GM23338 (cell line): ENCODE results near the gene MRGPRX3. TPM values are rescaled to one million over a fixed set of nuclear protein-coding genes. Genes with fewer than 3 reads are reported as not detected.

Source experiments
- ATAC-seq: fragments of 200-7000 bp; cut with Tn5 transposase; 3 replicates; pipeline ENCODE4 v1.9.1; 2020
- DNase-seq: peaks from one replicate; pipeline ENCODE4 v3.0.0-alpha.2; 2015; ENCODE audit warnings: low spot score
- H2AFZ ChIP-seq: fragments of 200-600 bp; sonication (generic); 2 replicates; pipeline ENCODE4 v1.8.0; 2016; ENCODE audit warnings: antibody characterized with exemption, mild to moderate bottlenecking, moderate library complexity
- H3F3A ChIP-seq: fragments of 200-600 bp; sonication (generic); replicated peaks from 2 replicates; pipeline ENCODE4 v1.8.0; 2017; ENCODE audit warnings: antibody characterized with exemption, mixed run types, low read depth
- H3K27ac ChIP-seq: fragments of 200-600 bp; sonication (generic); 2 replicates; pipeline ENCODE4 v1.6.1; 2016; ENCODE audit warnings: low read depth
- H3K27me3 ChIP-seq: fragments of 200-600 bp; sonication (generic); 2 replicates; pipeline ENCODE4 v1.8.0; 2016; ENCODE audit warnings: mild to moderate bottlenecking, mixed run types, moderate library complexity; ENCODE audit not compliant: insufficient read depth
- H3K36me3 ChIP-seq: fragments of 200-600 bp; sonication (generic); 2 replicates; pipeline ENCODE4 v1.8.0; 2016; ENCODE audit warnings: mild to moderate bottlenecking; ENCODE audit not compliant: insufficient read depth
- H3K4me1 ChIP-seq: fragments of 200-600 bp; sonication (generic); 2 replicates; pipeline ENCODE4 v1.8.0; 2016; ENCODE audit warnings: mild to moderate bottlenecking, moderate library complexity; ENCODE audit not compliant: insufficient read depth
- H3K4me2 ChIP-seq: fragments of 200-600 bp; sonication (generic); 2 replicates; pipeline ENCODE4 v1.7.1; 2017; ENCODE audit warnings: mixed run types
- H3K4me3 ChIP-seq: fragments of 200-600 bp; sonication (generic); 2 replicates; pipeline ENCODE4 v1.6.1; 2016; ENCODE audit warnings: mixed run types
- H3K79me2 ChIP-seq: fragments of 200-600 bp; sonication (generic); replicated peaks from 2 replicates; pipeline ENCODE4 v1.8.0; 2017; ENCODE audit warnings: mild to moderate bottlenecking; ENCODE audit not compliant: insufficient read depth
- H3K9me2 ChIP-seq: fragments of 200-600 bp; sonication (generic); 2 replicates; pipeline ENCODE4 v1.8.0; 2017; ENCODE audit not compliant: insufficient read depth
- H4K20me1 ChIP-seq: fragments of 200-600 bp; sonication (generic); replicated peaks from 2 replicates; pipeline ENCODE4 v1.8.0; 2017; ENCODE audit warnings: mild to moderate bottlenecking; ENCODE audit not compliant: insufficient read depth
- H3K27ac Mint-ChIP-seq: 2 replicates; pipeline ENCODE4 v1.8.0; 2020; ENCODE audit warnings: inconsistent platforms, mild to moderate bottlenecking, moderate library complexity, mixed read lengths
- H3K27me3 Mint-ChIP-seq: 3 replicates; pipeline ENCODE4 v1.8.0; 2022; ENCODE audit warnings: low read depth, mild to moderate bottlenecking, moderate library complexity, mixed read lengths, inconsistent platforms; ENCODE audit not compliant: insufficient read depth, poor library complexity
- H3K36me3 Mint-ChIP-seq: 3 replicates; pipeline ENCODE4 v1.8.0; 2021; ENCODE audit warnings: low read depth, mild to moderate bottlenecking, inconsistent platforms, moderate library complexity, mixed read lengths
- H3K4me1 Mint-ChIP-seq: 3 replicates; pipeline ENCODE4 v1.8.0; 2020; ENCODE audit warnings: mild to moderate bottlenecking, inconsistent platforms, mixed read lengths
- H3K4me3 Mint-ChIP-seq: 3 replicates; pipeline ENCODE4 v1.8.0; 2021; ENCODE audit warnings: moderate library complexity, mild to moderate bottlenecking, inconsistent platforms, mixed read lengths
- H3K9me3 Mint-ChIP-seq: 3 replicates; pipeline ENCODE4 v1.8.0; 2020; ENCODE audit warnings: moderate library complexity, mild to moderate bottlenecking, inconsistent platforms, mixed read lengths
- EZH2 ChIP-seq: fragments of 200-600 bp; sonication (generic); IDR thresholded peaks from one replicate; pipeline ENCODE4 v1.8.0; 2017; ENCODE audit warnings: antibody characterized with exemption, mild to moderate bottlenecking, low read depth; ENCODE audit not compliant: unreplicated experiment
- EZH2phosphoT487 ChIP-seq: fragments of 200-600 bp; sonication (generic); IDR thresholded peaks from one replicate; pipeline ENCODE4 v1.8.1; 2018; ENCODE audit warnings: antibody characterized with exemption; ENCODE audit not compliant: unreplicated experiment
- JUNB ChIP-seq: IDR thresholded peaks from one replicate; pipeline ENCODE4 v1.6.1; 2016; ENCODE audit warnings: antibody characterized with exemption; ENCODE audit not compliant: unreplicated experiment
- NANOG ChIP-seq: IDR thresholded peaks from 2 replicates; pipeline ENCODE4 v1.6.1; 2016; ENCODE audit warnings: antibody characterized with exemption, borderline replicate concordance
- POLR2AphosphoS5 ChIP-seq: IDR thresholded peaks from 2 replicates; pipeline ENCODE4 v1.6.1; 2016; ENCODE audit warnings: antibody characterized with exemption, low read depth
- STAT1 ChIP-seq: IDR thresholded peaks from one replicate; pipeline ENCODE4 v1.6.1; 2016; ENCODE audit warnings: antibody characterized with exemption; ENCODE audit not compliant: unreplicated experiment
- ZNF114 ChIP-seq: fragments of 250-450 bp; sonication (Bioruptor Pico); IDR thresholded peaks from 2 replicates; pipeline ENCODE4 v1.5.0; 2020; ENCODE audit warnings: mild to moderate bottlenecking, moderate library complexity
- ZNF331 ChIP-seq: fragments of 250-450 bp; sonication (Bioruptor Pico); IDR thresholded peaks from 2 replicates; pipeline ENCODE4 v1.5.0; 2020; ENCODE audit warnings: low read depth, mild to moderate bottlenecking, moderate library complexity
- ZNF462 ChIP-seq: fragments of 250-450 bp; sonication (Bioruptor Pico); IDR thresholded peaks from 2 replicates; pipeline ENCODE4 v1.5.0; 2020; ENCODE audit warnings: mild to moderate bottlenecking, moderate library complexity
- polyA plus RNA-seq: library from polyadenylated mRNA; unstranded; fragments of >200 nt; fragmentation: Nextera tagmentation; extraction: Ambion mirVana; gene quantifications from 2 replicates; pipeline ENCODE4 v1.2.1, GENCODE V29; 2016
- total RNA-seq: library from RNA; depleted of rRNA; stranded (reverse); fragments of >200 nt; shearing (Covaris generic); gene quantifications from 2 replicates; pipeline ENCODE4 v1.2.3, GENCODE V29; 2014

Gene MRGPRX3
- total and polyA plus RNA-seq, 2 experiments from 2014 or later: not detected

GRCh38 chr11:18172666-18173065 is 40.3 kb downstream of the MRGPRX3 start, which contains the start of gene MRGPRX4 (continued):
- TF ChIP-seq ZNF462 (CRISPR knock-in tag): no peak

GRCh38 chr11:18173225-18173866 is 41.0 kb downstream of the MRGPRX3 start:
- H3K27me3 ChIP-seq: no peaks in the 10 kb centered on the region
- no peaks in the 10 kb centered on the region for H3K9me2 ChIP-seq
- H4K20me1 ChIP-seq: no peaks in the 10 kb centered on the region
- ATAC-seq (no peak), DNase-seq (no peak)
- Mint-ChIP-seq H3K9me3 (no peaks in the 10 kb centered on the region), H3K4me1 (no peaks in the 10 kb centered on the region), H3K27ac (no peak overlapping the region), H3K36me3 (no peaks in the 10 kb centered on the region), H3K27me3 (no peaks in the 10 kb centered on the region), H3K4me3 (no peak overlapping the region)
- no peaks in the 10 kb centered on the region for H3K79me2 ChIP-seq
- peak overlapping the region; percentile 10; the same call in 1 of the 2 replicates for H2AFZ ChIP-seq
- H3K36me3 ChIP-seq: no peaks in the 10 kb centered on the region
- H3F3A ChIP-seq: no peaks in the 10 kb centered on the region
- H3K4me2 ChIP-seq: no peak overlapping the region
- no peaks in the 10 kb centered on the region for H3K4me1 ChIP-seq
- no peak overlapping the region for H3K27ac ChIP-seq
- H3K4me3 ChIP-seq: no peak overlapping the region
- TF ChIP-seq ZNF114 (CRISPR knock-in tag) (no peak), ZNF331 (CRISPR knock-in tag) (no peak), ZNF462 (CRISPR knock-in tag) (no peak), NANOG (no peak), STAT1 (no peak), POLR2AphosphoS5 (no peak), EZH2 (no peak), JUNB (no peak), EZH2phosphoT487 (no peak)
